HEK293 (cell line): ENCODE data around the gene MTTP.

Source experiments
- CTCF ChIA-PET: fragments of 350-600 bp; formaldehyde crosslinking; extraction: SDS; loops from one replicate; lab custom pipeline; 2021; ENCODE audit warnings: antibody characterized with exemption; lab: Yijun Ruan, JAX
- POLR2A ChIA-PET: fragments of 300-600 bp; formaldehyde crosslinking; extraction: SDS; loops from one replicate; lab custom pipeline; 2020; ENCODE audit warnings: antibody characterized with exemption, inconsistent platforms; lab: Yijun Ruan, JAX
- H3K27ac ChIP-seq: fragments of 200-500 bp; sonication (Bioruptor generic); 2 replicates; pipeline ENCODE4 v1.5.1; 2014; ENCODE audit warnings: low read depth, low read length, control low read depth, inconsistent platforms; ENCODE audit errors: extremely low read depth
- H3K36me3 ChIP-seq, 2 experiments: fragments of 200-500 bp in 1 of 2; sonication (Bioruptor generic) in 1 of 2; 1 replicate in 1 of 2; 2 replicates in 1 of 2; pipeline ENCODE4 v1.5.1; 2014 to 2017; ENCODE audit warnings: inconsistent platforms in 2 of 2, low read length in 2 of 2; ENCODE audit not compliant: control insufficient read depth in 2 of 2, insufficient read depth in 1 of 2
- H3K4me1 ChIP-seq: fragments of 200-500 bp; sonication (Bioruptor generic); 2 replicates; pipeline ENCODE4 v1.5.1; 2014; ENCODE audit warnings: mild to moderate bottlenecking, low read length, inconsistent platforms; ENCODE audit not compliant: control insufficient read depth, insufficient read depth
- H3K4me3 ChIP-seq: 2 replicates; pipeline ENCODE4 v1.5.1; 2011; ENCODE audit warnings: low read depth, mild to moderate bottlenecking, control low read depth, low read length, moderate library complexity
- H3K9me3 ChIP-seq: fragments of 200-500 bp; sonication (Bioruptor generic); 2 replicates; pipeline ENCODE4 v1.5.1; 2014; ENCODE audit warnings: low read depth, low read length, inconsistent platforms; ENCODE audit not compliant: control insufficient read depth, insufficient read depth
- GFI1B ChIP-seq: fragments of 450-650 bp; formaldehyde crosslinking; IDR thresholded peaks from 2 replicates; pipeline ENCODE4 v1.5.1; 2016; ENCODE audit warnings: missing biosample characterization, missing genetic modification characterization
- HOXD13 ChIP-seq: sonication (generic); formaldehyde crosslinking; IDR thresholded peaks from 2 replicates; pipeline ENCODE4 v1.8.0; 2022; ENCODE audit warnings: missing genetic modification reagents, borderline replicate concordance
- KLF7 ChIP-seq: fragments of 450-650 bp; formaldehyde crosslinking; IDR thresholded peaks from 2 replicates; pipeline ENCODE4 v1.5.1; 2016; ENCODE audit warnings: missing biosample characterization, missing genetic modification characterization, borderline replicate concordance
- MYNN ChIP-seq: fragments of 450-650 bp; formaldehyde crosslinking; IDR thresholded peaks from 2 replicates; pipeline ENCODE4 v1.5.1; 2016; ENCODE audit warnings: missing biosample characterization, missing genetic modification characterization, borderline replicate concordance
- OVOL3 ChIP-seq: fragments of 450-650 bp; formaldehyde crosslinking; IDR thresholded peaks from 2 replicates; pipeline ENCODE4 v1.5.1; 2016; ENCODE audit warnings: missing biosample characterization, missing genetic modification characterization
- ZBTB20 ChIP-seq: fragments of 450-650 bp; formaldehyde crosslinking; IDR thresholded peaks from 2 replicates; pipeline ENCODE4 v1.5.1; 2016; ENCODE audit warnings: missing biosample characterization, missing genetic modification characterization
- ZBTB48 ChIP-seq: fragments of 450-650 bp; formaldehyde crosslinking; IDR thresholded peaks from 2 replicates; pipeline ENCODE4 v1.5.1; 2016; ENCODE audit warnings: missing biosample characterization, missing genetic modification characterization
- ZEB2 ChIP-seq: fragments of 450-650 bp; formaldehyde crosslinking; IDR thresholded peaks from 2 replicates; pipeline ENCODE4 v1.5.1; 2016; ENCODE audit warnings: missing biosample characterization, missing genetic modification characterization
- ZFP3 ChIP-seq: fragments of 450-650 bp; formaldehyde crosslinking; IDR thresholded peaks from 2 replicates; pipeline ENCODE4 v1.5.1; 2016; ENCODE audit warnings: low read depth, missing biosample characterization, missing genetic modification characterization
- ZNF112 ChIP-seq: fragments of 450-650 bp; formaldehyde crosslinking; IDR thresholded peaks from 2 replicates; pipeline ENCODE4 v1.5.0; 2017; ENCODE audit warnings: missing biosample characterization, missing genetic modification characterization
- ZNF133 ChIP-seq: fragments of 450-650 bp; formaldehyde crosslinking; IDR thresholded peaks from 2 replicates; pipeline ENCODE4 v1.5.1; 2016; ENCODE audit warnings: missing biosample characterization, missing genetic modification characterization
- ZNF138 ChIP-seq: fragments of 450-650 bp; formaldehyde crosslinking; IDR thresholded peaks from 2 replicates; pipeline ENCODE4 v1.5.1; 2016; ENCODE audit warnings: missing biosample characterization, missing genetic modification characterization, borderline replicate concordance
- ZNF211 ChIP-seq: fragments of 450-650 bp; formaldehyde crosslinking; IDR thresholded peaks from 2 replicates; pipeline ENCODE4 v1.5.1; 2016; ENCODE audit warnings: low read depth, missing biosample characterization, missing genetic modification characterization
- ZNF274 ChIP-seq, 2 experiments: fragments of 200-500 bp in 1 of 2; fragments of 450-650 bp in 1 of 2; sonication (Bioruptor generic) in 1 of 2; formaldehyde crosslinking in 1 of 2; IDR thresholded peaks; 2 replicates each; pipeline versions ENCODE4 v1.5.1 to v1.6.1; 2014 to 2016; ENCODE audit warnings: borderline replicate concordance in 1 of 2, inconsistent platforms in 1 of 2, low read length in 1 of 2, missing biosample characterization in 1 of 2, missing genetic modification characterization in 1 of 2
- ZNF292 ChIP-seq: fragments of 450-650 bp; formaldehyde crosslinking; IDR thresholded peaks from 2 replicates; pipeline ENCODE4 v1.5.1; 2016; ENCODE audit warnings: low read depth, missing biosample characterization, missing genetic modification characterization, borderline replicate concordance
- ZNF302 ChIP-seq: fragments of 450-650 bp; formaldehyde crosslinking; IDR thresholded peaks from 2 replicates; pipeline ENCODE4 v1.5.1; 2016; ENCODE audit warnings: missing biosample characterization, missing genetic modification characterization, low read depth
- ZNF394 ChIP-seq: fragments of 450-650 bp; formaldehyde crosslinking; IDR thresholded peaks from 2 replicates; pipeline ENCODE4 v1.5.1; 2016; ENCODE audit warnings: missing biosample characterization, missing genetic modification characterization, mild to moderate bottlenecking, moderate library complexity, borderline replicate concordance
- ZNF544 ChIP-seq: fragments of 450-650 bp; formaldehyde crosslinking; IDR thresholded peaks from 2 replicates; pipeline ENCODE4 v1.5.0; 2017; ENCODE audit warnings: missing biosample characterization, missing genetic modification characterization
- ZNF560 ChIP-seq: fragments of 450-650 bp; formaldehyde crosslinking; IDR thresholded peaks from 2 replicates; pipeline ENCODE4 v1.5.1; 2017; ENCODE audit warnings: missing biosample characterization, missing genetic modification characterization, borderline replicate concordance
- ZNF645 ChIP-seq: fragments of 450-650 bp; formaldehyde crosslinking; IDR thresholded peaks from 2 replicates; pipeline ENCODE4; 2016; ENCODE audit warnings: missing biosample characterization, missing genetic modification characterization
- ZNF660 ChIP-seq: fragments of 450-650 bp; IDR thresholded peaks from 2 replicates; pipeline ENCODE4 v1.5.1; 2018; ENCODE audit warnings: missing biosample characterization, mild to moderate bottlenecking, missing genetic modification characterization
- ZNF707 ChIP-seq: fragments of 450-650 bp; formaldehyde crosslinking; IDR thresholded peaks from 2 replicates; pipeline ENCODE4 v1.5.1; 2016; ENCODE audit warnings: missing biosample characterization, missing genetic modification characterization
- ZNF837 ChIP-seq: fragments of 450-650 bp; formaldehyde crosslinking; IDR thresholded peaks from 2 replicates; pipeline ENCODE4 v1.5.1; 2016; ENCODE audit warnings: missing biosample characterization, missing genetic modification characterization
- TF ChIP-seq, protein P1 (sequence below): fragments of 450-650 bp; formaldehyde crosslinking; IDR thresholded peaks from 2 replicates; pipeline ENCODE4 v1.5.1; 2016; ENCODE audit warnings: missing biosample characterization, missing genetic modification characterization
- TF ChIP-seq, protein P2 (sequence below): fragments of 450-650 bp; formaldehyde crosslinking; IDR thresholded peaks from 2 replicates; pipeline ENCODE4 v1.5.1; 2016; ENCODE audit warnings: missing biosample characterization, missing genetic modification characterization
- TF ChIP-seq, protein P3 (sequence below): fragments of 450-650 bp; formaldehyde crosslinking; IDR thresholded peaks from 2 replicates; pipeline ENCODE4 v1.5.1; 2016; ENCODE audit warnings: missing biosample characterization, missing genetic modification characterization

The MTTP gene

GRCh38 chr4:99651811-99652485 lies 77.3 kb downstream of the MTTP start:
- ChIA-PET POLR2A (no interaction called here), CTCF (no interaction called here)
- Histone ChIP-seq H3K9me3 (no peaks in the 10 kb centered on the region), H3K4me1 (no peaks in the 10 kb centered on the region; the same call in 1 of the 2 replicates), H3K36me3 (no peaks in the 10 kb centered on the region), H3K27ac (no peak overlapping the region), H3K4me3 (no peak overlapping the region)
- TF ChIP-seq ZBTB20 (tag by site-specific recombination) (no peak), ZNF292 (tag by site-specific recombination) (no peak), ZEB2 (tag by site-specific recombination) (no peak), ZNF560 (tag by site-specific recombination) (no peak), MYNN (tag by site-specific recombination) (no peak), ZBTB48 (tag by site-specific recombination) (no peak), ZNF544 (tag by site-specific recombination) (no peak), ZNF274 (IDR thresholded peaks at IDR 0.05; ENCODE audit: low read length) (no peak), ZNF274 (tag by site-specific recombination; IDR thresholded peaks at IDR 0.05; ENCODE audit: borderline replicate concordance) (no peak), ZNF211 (tag by site-specific recombination) (no peak), GFI1B (tag by site-specific recombination) (no peak), KLF7 (tag by site-specific recombination) (no peak), ZNF837 (tag by site-specific recombination) (no peak)

GRCh38 chr4:99652596-99653436 lies 78.2 kb downstream of the MTTP start:
- Histone ChIP-seq H3K36me3 (no peaks in the 10 kb centered on the region), H3K9me3 (no peaks in the 10 kb centered on the region), H3K4me3 (no peak overlapping the region), H3K27ac (no peak overlapping the region), H3K4me1 (no peaks in the 10 kb centered on the region; the same call in 1 of the 2 replicates)
- POLR2A ChIA-PET, result no interaction called here
- CTCF ChIA-PET, result no interaction called here
- TF ChIP-seq ZNF138 (tag by site-specific recombination) (no peak), ZNF133 (tag by site-specific recombination) (no peak), ZNF645 (no peak), ZNF707 (tag by site-specific recombination) (no peak), ZNF660 (tag by site-specific recombination) (no peak), ZNF394 (tag by site-specific recombination) (no peak), ZNF302 (no peak), OVOL3 (tag by site-specific recombination) (no peak), HOXD13 (CRISPR knock-in tag) (no peak), ZNF292 (tag by site-specific recombination) (no peak), ZFP3 (tag by site-specific recombination) (no peak), ZNF112 (no peak)
- TF ChIP-seq, protein P1, sequence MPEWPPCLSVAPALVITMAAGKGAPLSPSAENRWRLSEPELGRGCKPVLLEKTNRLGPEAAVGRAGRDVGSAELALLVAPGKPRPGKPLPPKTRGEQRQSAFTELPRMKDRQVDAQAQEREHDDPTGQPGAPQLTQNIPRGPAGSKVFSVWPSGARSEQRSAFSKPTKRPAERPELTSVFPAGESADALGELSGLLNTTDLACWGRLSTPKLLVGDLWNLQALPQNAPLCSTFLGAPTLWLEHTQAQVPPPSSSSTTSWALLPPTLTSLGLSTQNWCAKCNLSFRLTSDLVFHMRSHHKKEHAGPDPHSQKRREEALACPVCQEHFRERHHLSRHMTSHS (tag by site-specific recombination), result no peak
- TF ChIP-seq, protein P2, sequence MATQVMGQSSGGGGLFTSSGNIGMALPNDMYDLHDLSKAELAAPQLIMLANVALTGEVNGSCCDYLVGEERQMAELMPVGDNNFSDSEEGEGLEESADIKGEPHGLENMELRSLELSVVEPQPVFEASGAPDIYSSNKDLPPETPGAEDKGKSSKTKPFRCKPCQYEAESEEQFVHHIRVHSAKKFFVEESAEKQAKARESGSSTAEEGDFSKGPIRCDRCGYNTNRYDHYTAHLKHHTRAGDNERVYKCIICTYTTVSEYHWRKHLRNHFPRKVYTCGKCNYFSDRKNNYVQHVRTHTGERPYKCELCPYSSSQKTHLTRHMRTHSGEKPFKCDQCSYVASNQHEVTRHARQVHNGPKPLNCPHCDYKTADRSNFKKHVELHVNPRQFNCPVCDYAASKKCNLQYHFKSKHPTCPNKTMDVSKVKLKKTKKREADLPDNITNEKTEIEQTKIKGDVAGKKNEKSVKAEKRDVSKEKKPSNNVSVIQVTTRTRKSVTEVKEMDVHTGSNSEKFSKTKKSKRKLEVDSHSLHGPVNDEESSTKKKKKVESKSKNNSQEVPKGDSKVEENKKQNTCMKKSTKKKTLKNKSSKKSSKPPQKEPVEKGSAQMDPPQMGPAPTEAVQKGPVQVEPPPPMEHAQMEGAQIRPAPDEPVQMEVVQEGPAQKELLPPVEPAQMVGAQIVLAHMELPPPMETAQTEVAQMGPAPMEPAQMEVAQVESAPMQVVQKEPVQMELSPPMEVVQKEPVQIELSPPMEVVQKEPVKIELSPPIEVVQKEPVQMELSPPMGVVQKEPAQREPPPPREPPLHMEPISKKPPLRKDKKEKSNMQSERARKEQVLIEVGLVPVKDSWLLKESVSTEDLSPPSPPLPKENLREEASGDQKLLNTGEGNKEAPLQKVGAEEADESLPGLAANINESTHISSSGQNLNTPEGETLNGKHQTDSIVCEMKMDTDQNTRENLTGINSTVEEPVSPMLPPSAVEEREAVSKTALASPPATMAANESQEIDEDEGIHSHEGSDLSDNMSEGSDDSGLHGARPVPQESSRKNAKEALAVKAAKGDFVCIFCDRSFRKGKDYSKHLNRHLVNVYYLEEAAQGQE (tag by site-specific recombination), result no peak
- TF ChIP-seq, protein P3, sequence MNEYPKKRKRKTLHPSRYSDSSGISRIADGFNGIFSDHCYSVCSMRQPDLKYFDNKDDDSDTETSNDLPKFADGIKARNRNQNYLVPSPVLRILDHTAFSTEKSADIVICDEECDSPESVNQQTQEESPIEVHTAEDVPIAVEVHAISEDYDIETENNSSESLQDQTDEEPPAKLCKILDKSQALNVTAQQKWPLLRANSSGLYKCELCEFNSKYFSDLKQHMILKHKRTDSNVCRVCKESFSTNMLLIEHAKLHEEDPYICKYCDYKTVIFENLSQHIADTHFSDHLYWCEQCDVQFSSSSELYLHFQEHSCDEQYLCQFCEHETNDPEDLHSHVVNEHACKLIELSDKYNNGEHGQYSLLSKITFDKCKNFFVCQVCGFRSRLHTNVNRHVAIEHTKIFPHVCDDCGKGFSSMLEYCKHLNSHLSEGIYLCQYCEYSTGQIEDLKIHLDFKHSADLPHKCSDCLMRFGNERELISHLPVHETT (tag by site-specific recombination), result no peak
